GM12878 (cell line): ENCODE data around the gene FAM234A. TPM values are rescaled to one million over a fixed set of nuclear protein-coding genes. Genes with fewer than 3 reads are reported as not detected.

Source experiments
- ATAC-seq: fragments of 200-7000 bp; cut with Tn5 transposase; 3 replicates; pipeline ENCODE4 v1.9.1; 2020; ENCODE audit warnings: mild to moderate bottlenecking, moderate library complexity
- BruUV-seq: library from RNA; stranded (reverse); fragments of 400-500 nt; replicated peaks from 2 replicates; lab custom pipeline; 2021; lab: Mats Ljungman, UMichigan
- CTCF ChIA-PET: fragments of 300-600 bp; sonication (Branson Sonifier 250); formaldehyde crosslinking; extraction: SDS; loops from one replicate; lab custom pipeline; 2021; ENCODE audit warnings: inconsistent platforms; lab: Yijun Ruan, JAX
- POLR2A ChIA-PET: fragments of 350-600 bp; formaldehyde crosslinking; extraction: SDS; loops from one replicate; lab custom pipeline; 2021; ENCODE audit warnings: inconsistent platforms; lab: Charles Lee
- RAD21 ChIA-PET: fragments of 300-600 bp; sonication (Branson Sonifier 250); formaldehyde crosslinking; loops from one replicate; lab custom pipeline; 2023; ENCODE audit warnings: antibody characterized with exemption; ENCODE audit not compliant: unreplicated experiment; lab: Charles Lee
- SMC1A ChIA-PET: fragments of 300-600 bp; sonication (Branson Sonifier 250); formaldehyde crosslinking; loops from one replicate; lab custom pipeline; 2023; ENCODE audit not compliant: unreplicated experiment, uncharacterized antibody; lab: Charles Lee
- DNase-seq: peaks from one replicate; pipeline ENCODE4 v3.0.0-alpha.2; 2011; ENCODE audit warnings: low read depth, low spot score
- FAIRE-seq: peaks from 3 replicates; lab custom pipeline; 2011; peaks lifted over from hg19 to GRCh38; lab: Jason Lieb, UNC
- H2AFZ ChIP-seq: 2 replicates; pipeline ENCODE4 v1.6.0; 2011; ENCODE audit warnings: low read depth, low read length, control low read depth; ENCODE audit not compliant: control insufficient read depth
- H3K27ac ChIP-seq: 2 replicates; pipeline ENCODE4 v1.5.1; 2011; ENCODE audit warnings: control low read depth; ENCODE audit not compliant: control insufficient read depth, insufficient read depth
- H3K27me3 ChIP-seq, 2 experiments: replicated peaks in 1 of 2; 2 replicates each; pipeline versions ENCODE4 v1.6.0 to v1.6.1; 2011; ENCODE audit warnings: low read length in 1 of 2; ENCODE audit not compliant: control insufficient read depth in 2 of 2, insufficient read depth in 2 of 2
- H3K36me3 ChIP-seq, 2 experiments: 2 replicates each; pipeline ENCODE4 v1.5.1; 2011; ENCODE audit warnings: low read length in 1 of 2; ENCODE audit not compliant: control insufficient read depth in 2 of 2, insufficient read depth in 2 of 2
- H3K4me1 ChIP-seq: 2 replicates; pipeline ENCODE4 v1.6.1; 2011; ENCODE audit warnings: mild to moderate bottlenecking, low read length, moderate library complexity, mixed read lengths; ENCODE audit not compliant: control insufficient read depth, insufficient read depth
- H3K4me2 ChIP-seq: 2 replicates; pipeline ENCODE4 v1.6.0; 2011; ENCODE audit warnings: control low read depth; ENCODE audit not compliant: control insufficient read depth, insufficient read depth
- H3K4me3 ChIP-seq: fragments of 200-600 bp; sonication (generic); 2 replicates; pipeline ENCODE4 v1.5.1; 2016
- H3K79me2 ChIP-seq: 2 replicates; pipeline ENCODE4 v1.6.0; 2011; ENCODE audit warnings: low read length; ENCODE audit not compliant: control insufficient read depth, insufficient read depth
- H3K9ac ChIP-seq: 2 replicates; pipeline ENCODE4 v1.8.0; 2011; ENCODE audit warnings: low read length, control low read depth, mixed read lengths; ENCODE audit not compliant: control insufficient read depth, insufficient read depth
- H3K9me3 ChIP-seq: replicated peaks from 3 replicates; pipeline ENCODE4 v1.5.1; 2011; ENCODE audit warnings: mild to moderate bottlenecking, low read length; ENCODE audit not compliant: control insufficient read depth, insufficient read depth
- H4K20me1 ChIP-seq: 2 replicates; pipeline ENCODE4 v1.6.0; 2011; ENCODE audit not compliant: control insufficient read depth, insufficient read depth
- BCL11A ChIP-seq: IDR thresholded peaks from 2 replicates; pipeline ENCODE4 v1.6.1; 2011; ENCODE audit warnings: low read depth, low read length
- BHLHE40 ChIP-seq, 2 experiments: fragments of 450-650 bp in 1 of 2; IDR thresholded peaks; 2 replicates each; pipeline ENCODE4 v1.6.1; 2011 to 2017; ENCODE audit warnings: low read depth in 2 of 2, borderline replicate concordance in 1 of 2, improper control_type of control experiment in 1 of 2, low read length in 1 of 2, mild to moderate bottlenecking in 1 of 2
- GATAD2B ChIP-seq: fragments of 450-650 bp; conservative IDR thresholded peaks from 2 replicates; pipeline ENCODE4 v1.6.1; 2017; ENCODE audit warnings: low read depth, mild to moderate bottlenecking, moderate library complexity
- NFYA ChIP-seq: IDR thresholded peaks from 2 replicates; pipeline ENCODE4 v1.6.1; 2011; ENCODE audit warnings: low read depth, mild to moderate bottlenecking, low read length, improper control_type of control experiment, borderline replicate concordance
- NR2F1 ChIP-seq: fragments of 450-650 bp; conservative IDR thresholded peaks from 2 replicates; pipeline ENCODE4 v1.6.1; 2017; ENCODE audit warnings: mild to moderate bottlenecking
- SMARCA5 ChIP-seq: fragments of 450-650 bp; IDR thresholded peaks from 2 replicates; pipeline ENCODE4 v1.6.1; 2017; ENCODE audit warnings: mild to moderate bottlenecking
- SREBF1 ChIP-seq: IDR thresholded peaks from 2 replicates; pipeline ENCODE4 v1.6.1; 2012; ENCODE audit warnings: mild to moderate bottlenecking, low read length
- TCF7 ChIP-seq: IDR thresholded peaks from 2 replicates; pipeline ENCODE4 v1.6.1; 2014; ENCODE audit warnings: antibody characterized with exemption, borderline replicate concordance
- WGBS: methylation state at CpG from one replicate; pipeline ENCODE4 v1.1.6; 2016; ENCODE audit warnings: low lambda C conversion rate; ENCODE audit not compliant: insufficient replicate concordance, insufficient coverage; ENCODE audit errors: missing lambda C conversion rate; 5-methylcytosine and 5-hydroxymethylcytosine counted together
- in situ Hi-C: fragments of 300-500 bp; cut with MboI; formaldehyde crosslinking; loops from 9 replicates; pipeline ENCODE4 v1.14.3; 2018; ENCODE audit warnings: mixed read lengths
- intact Hi-C: fragments of 100-400 bp; cut with micrococcal nuclease; formaldehyde crosslinking; loops from one replicate; pipeline ENCODE4 v1.14.2; 2022; ENCODE audit not compliant: unreplicated experiment
- polyA plus RNA-seq, 11 experiments: library from polyadenylated mRNA; depleted of rRNA in 4 of 11; unstranded in 6 of 11; stranded (reverse) in 5 of 11; fragments of >200 nt; fragmentation: Nextera tagmentation in 4 of 11; fragmentation: Illumina TruSeq in 1 of 11; extraction: Ambion mirVana in 4 of 11; extraction: Trizol in 1 of 11; gene quantifications; 1 replicate in 1 of 11; 2 replicates in 10 of 11; pipeline versions ENCODE4 v1.2.1 to v1.2.3, GENCODE V29; 2011 to 2016; ENCODE audit warnings: inconsistent platforms in 2 of 11, missing spikeins in 2 of 11, low read depth in 1 of 11
- total RNA-seq, 4 experiments: library from RNA; depleted of rRNA in 3 of 4; stranded (reverse); fragments of >200 nt in 3 of 4; fragmentation: Illumina TruSeq in 1 of 4; extraction: Trizol in 1 of 4; gene quantifications; 2 replicates each; pipeline versions ENCODE4 v1.2.1 to v1.2.3, GENCODE V29; 2013 to 2021
- TF ChIP-seq, protein P1 (sequence below): fragments of 450-650 bp; IDR thresholded peaks from 2 replicates; pipeline ENCODE4 v1.6.1; 2016; ENCODE audit warnings: mild to moderate bottlenecking, moderate library complexity, borderline replicate concordance
- TF ChIP-seq, protein P2 (sequence below): IDR thresholded peaks from 2 replicates; pipeline ENCODE4 v1.6.1; 2011; ENCODE audit warnings: mild to moderate bottlenecking, low read depth, low read length, moderate library complexity; ENCODE audit not compliant: insufficient replicate concordance
- TF ChIP-seq, protein P3 (sequence below): fragments of 450-650 bp; IDR thresholded peaks from 2 replicates; pipeline ENCODE4 v1.6.1; 2017; ENCODE audit warnings: mild to moderate bottlenecking, low read depth, inconsistent platforms; ENCODE audit not compliant: poor library complexity, severe bottlenecking

Gene FAM234A
- total and polyA plus RNA-seq, 10 of the 15 experiments (the other 5 are each of a cell fraction or from before 2014, with no cell fraction given) = 1.6 to 37.6 (median 17.3) TPM

DNA sequence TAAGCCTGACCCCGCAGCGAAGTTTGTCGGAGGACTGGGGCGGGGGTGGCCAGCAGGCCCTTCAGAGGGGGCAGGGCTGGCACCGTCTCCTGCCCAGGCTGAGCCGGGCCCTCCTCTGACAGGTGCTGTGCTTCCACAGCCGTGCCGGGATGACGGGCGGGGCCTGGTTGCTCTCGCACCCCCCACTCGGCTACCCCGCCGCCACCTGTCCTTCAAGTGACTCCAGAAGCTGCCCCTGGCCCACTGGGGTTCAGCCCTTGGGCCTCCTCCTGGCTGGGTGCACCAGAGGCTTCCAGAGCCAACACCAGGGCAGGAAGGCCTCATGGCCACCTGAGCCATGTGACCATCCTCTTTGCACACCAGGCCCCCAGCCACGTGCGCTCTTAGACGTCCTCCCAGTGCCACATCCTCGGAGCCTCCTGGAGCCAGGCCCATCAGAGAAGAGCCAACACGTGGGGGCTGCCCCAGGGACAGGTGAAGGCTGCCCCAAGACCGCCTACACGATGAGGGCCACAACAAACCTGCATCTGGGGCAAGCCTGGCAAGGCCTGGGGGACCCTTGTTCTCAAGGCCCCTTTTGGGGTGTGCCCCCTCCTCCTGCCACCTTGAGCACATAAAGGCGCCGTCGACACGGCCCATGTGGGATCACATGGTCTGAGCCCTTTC is 55.5 kb downstream of the FAM234A start:
- DNase-seq (no peak), FAIRE-seq (no peak), ATAC-seq (no peak)
- RAD21 ChIA-PET = interaction anchor here (0.6 kb wide), 1 partner anchor 10 kb away, joined by 3 read pairs; no protein-coding TSS in a partner anchor
- H3K4me1 ChIP-seq = no peaks in the 10 kb centered on the region
- in situ Hi-C loops (no loop called here), intact Hi-C loops (no loop called here)
- peaks cover 0 to 13% of the 10 kb centered on the region in 2 experiments; a peak in 2 of 4 replicates for H3K36me3 ChIP-seq
- POLR2A ChIA-PET = no interaction called here
- no peaks in the 10 kb centered on the region for H4K20me1 ChIP-seq
- no peak overlapping the region for H3K4me3 ChIP-seq
- H3K9ac ChIP-seq = no peak overlapping the region
- H3K9me3 ChIP-seq = no peaks in the 10 kb centered on the region
- BruUV-seq = no TSS peak
- no peaks in the 10 kb centered on the region for H3K79me2 ChIP-seq
- H3K27ac ChIP-seq = no peak overlapping the region
- TF ChIP-seq SREBF1 (no peak), BHLHE40 (IDR thresholded peaks at IDR 0.05; ENCODE audit: borderline replicate concordance in 1 of 2, low read depth in 2 of 2, low read length in 1 of 2) (no peak), GATAD2B (no peak), NR2F1 (no peak), NFYA (no peak), TCF7 (no peak), BCL11A (no peak), SMARCA5 (no peak)
- TF ChIP-seq, protein P1, sequence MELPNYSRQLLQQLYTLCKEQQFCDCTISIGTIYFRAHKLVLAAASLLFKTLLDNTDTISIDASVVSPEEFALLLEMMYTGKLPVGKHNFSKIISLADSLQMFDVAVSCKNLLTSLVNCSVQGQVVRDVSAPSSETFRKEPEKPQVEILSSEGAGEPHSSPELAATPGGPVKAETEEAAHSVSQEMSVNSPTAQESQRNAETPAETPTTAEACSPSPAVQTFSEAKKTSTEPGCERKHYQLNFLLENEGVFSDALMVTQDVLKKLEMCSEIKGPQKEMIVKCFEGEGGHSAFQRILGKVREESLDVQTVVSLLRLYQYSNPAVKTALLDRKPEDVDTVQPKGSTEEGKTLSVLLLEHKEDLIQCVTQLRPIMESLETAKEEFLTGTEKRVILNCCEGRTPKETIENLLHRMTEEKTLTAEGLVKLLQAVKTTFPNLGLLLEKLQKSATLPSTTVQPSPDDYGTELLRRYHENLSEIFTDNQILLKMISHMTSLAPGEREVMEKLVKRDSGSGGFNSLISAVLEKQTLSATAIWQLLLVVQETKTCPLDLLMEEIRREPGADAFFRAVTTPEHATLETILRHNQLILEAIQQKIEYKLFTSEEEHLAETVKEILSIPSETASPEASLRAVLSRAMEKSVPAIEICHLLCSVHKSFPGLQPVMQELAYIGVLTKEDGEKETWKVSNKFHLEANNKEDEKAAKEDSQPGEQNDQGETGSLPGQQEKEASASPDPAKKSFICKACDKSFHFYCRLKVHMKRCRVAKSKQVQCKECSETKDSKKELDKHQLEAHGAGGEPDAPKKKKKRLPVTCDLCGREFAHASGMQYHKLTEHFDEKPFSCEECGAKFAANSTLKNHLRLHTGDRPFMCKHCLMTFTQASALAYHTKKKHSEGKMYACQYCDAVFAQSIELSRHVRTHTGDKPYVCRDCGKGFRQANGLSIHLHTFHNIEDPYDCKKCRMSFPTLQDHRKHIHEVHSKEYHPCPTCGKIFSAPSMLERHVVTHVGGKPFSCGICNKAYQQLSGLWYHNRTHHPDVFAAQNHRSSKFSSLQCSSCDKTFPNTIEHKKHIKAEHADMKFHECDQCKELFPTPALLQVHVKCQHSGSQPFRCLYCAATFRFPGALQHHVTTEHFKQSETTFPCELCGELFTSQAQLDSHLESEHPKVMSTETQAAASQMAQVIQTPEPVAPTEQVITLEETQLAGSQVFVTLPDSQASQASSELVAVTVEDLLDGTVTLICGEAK = no peak
- TF ChIP-seq, protein P2, sequence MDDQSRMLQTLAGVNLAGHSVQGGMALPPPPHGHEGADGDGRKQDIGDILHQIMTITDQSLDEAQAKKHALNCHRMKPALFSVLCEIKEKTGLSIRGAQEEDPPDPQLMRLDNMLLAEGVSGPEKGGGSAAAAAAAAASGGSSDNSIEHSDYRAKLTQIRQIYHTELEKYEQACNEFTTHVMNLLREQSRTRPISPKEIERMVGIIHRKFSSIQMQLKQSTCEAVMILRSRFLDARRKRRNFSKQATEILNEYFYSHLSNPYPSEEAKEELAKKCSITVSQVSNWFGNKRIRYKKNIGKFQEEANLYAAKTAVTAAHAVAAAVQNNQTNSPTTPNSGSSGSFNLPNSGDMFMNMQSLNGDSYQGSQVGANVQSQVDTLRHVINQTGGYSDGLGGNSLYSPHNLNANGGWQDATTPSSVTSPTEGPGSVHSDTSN = no peak
- TF ChIP-seq, protein P3, sequence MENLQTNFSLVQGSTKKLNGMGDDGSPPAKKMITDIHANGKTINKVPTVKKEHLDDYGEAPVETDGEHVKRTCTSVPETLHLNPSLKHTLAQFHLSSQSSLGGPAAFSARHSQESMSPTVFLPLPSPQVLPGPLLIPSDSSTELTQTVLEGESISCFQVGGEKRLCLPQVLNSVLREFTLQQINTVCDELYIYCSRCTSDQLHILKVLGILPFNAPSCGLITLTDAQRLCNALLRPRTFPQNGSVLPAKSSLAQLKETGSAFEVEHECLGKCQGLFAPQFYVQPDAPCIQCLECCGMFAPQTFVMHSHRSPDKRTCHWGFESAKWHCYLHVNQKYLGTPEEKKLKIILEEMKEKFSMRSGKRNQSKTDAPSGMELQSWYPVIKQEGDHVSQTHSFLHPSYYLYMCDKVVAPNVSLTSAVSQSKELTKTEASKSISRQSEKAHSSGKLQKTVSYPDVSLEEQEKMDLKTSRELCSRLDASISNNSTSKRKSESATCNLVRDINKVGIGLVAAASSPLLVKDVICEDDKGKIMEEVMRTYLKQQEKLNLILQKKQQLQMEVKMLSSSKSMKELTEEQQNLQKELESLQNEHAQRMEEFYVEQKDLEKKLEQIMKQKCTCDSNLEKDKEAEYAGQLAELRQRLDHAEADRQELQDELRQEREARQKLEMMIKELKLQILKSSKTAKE = no peak
- SMC1A ChIA-PET = no interaction called here
- H2AFZ ChIP-seq = no peak overlapping the region
- H3K4me2 ChIP-seq = no peak overlapping the region
- WGBS = 95% methylated on average over 21 of the region's 25 CpGs
- CTCF ChIA-PET = no interaction called here
- H3K27me3 ChIP-seq = no peaks in the 10 kb centered on the region
